Measurements from ENCODE around the gene PPP4R2. TPM values are rescaled to one million over a fixed set of nuclear protein-coding genes. Genes with fewer than 3 reads are reported as not detected.

Gene PPP4R2
- total and polyA plus RNA-seq, 2 donors (not counting 1 experiment from before 2014, with no cell fraction given) = 9.8 to 57.5 TPM

DNA sequence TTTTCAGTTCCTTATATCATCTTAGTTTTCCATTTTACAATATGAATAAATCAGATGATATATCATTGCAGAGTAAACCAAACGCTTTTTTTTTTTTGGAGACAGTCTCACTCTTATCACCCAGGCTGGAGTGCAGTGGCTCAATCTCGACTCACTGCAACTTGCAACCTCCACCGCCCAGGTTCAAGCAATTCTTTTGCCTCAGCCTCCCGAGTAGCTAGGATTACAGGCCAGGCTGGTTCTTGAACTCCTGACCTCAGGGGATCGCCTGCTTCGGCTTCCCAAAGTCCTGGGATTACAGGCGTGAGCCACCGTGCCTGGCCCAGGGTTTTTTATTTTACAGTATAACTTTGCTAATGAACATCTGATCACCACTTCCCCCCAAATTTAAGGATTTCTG is 59.0 kb downstream of the PPP4R2 start:
- Histone ChIP-seq H3K9me3 (ENCODE audit: control extremely low read depth in 1 of 3, control insufficient read depth in 2 of 3, insufficient read depth in 1 of 3, low read length in 2 of 3) (no peaks in the 10 kb centered on the region), H3K4me1 (ENCODE audit: control insufficient read depth in 2 of 2, insufficient read depth in 2 of 2, low read length in 2 of 2) (no peaks in the 10 kb centered on the region), H3K9ac (ENCODE audit: low read length) (no peak overlapping the region), H2AFZ (ENCODE audit: insufficient read depth, low read depth, low read length, poor library complexity, severe bottlenecking) (no peak overlapping the region), H3K4me3 (ENCODE audit: control extremely low read depth in 1 of 5, extremely low read depth in 1 of 5, insufficient read depth in 1 of 5, low read depth in 2 of 5, low read length in 4 of 5) (no peak overlapping the region), H3K79me2 (ENCODE audit: control insufficient read depth, insufficient read depth, low read length) (peaks cover 4% of the 10 kb centered on the region), H3K4me2 (replicated peaks; ENCODE audit: low read depth, low read length, poor library complexity, severe bottlenecking) (no peak overlapping the region), H4K20me1 (ENCODE audit: control insufficient read depth, insufficient read depth, low read length, poor library complexity, severe bottlenecking) (peaks cover 44% of the 10 kb centered on the region), H3K36me3 (replicated peaks in 1 of 2; ENCODE audit: control extremely low read depth in 1 of 2, control insufficient read depth in 1 of 2, extremely low read depth in 1 of 2, insufficient read depth in 2 of 2, low read length in 1 of 2) (peaks cover 3 to 5% of the 10 kb centered on the region in 2 experiments), H3K27me3 (replicated peaks in 1 of 4; ENCODE audit: control extremely low read depth in 1 of 4, control insufficient read depth in 3 of 4, insufficient read depth in 4 of 4, low read length in 3 of 4) (no peaks in the 10 kb centered on the region), H3K27ac (ENCODE audit: low read length in 2 of 2) (no peak overlapping the region)
- Mint-ChIP-seq H3K9me3 (ENCODE audit: insufficient read depth) (no peaks in the 10 kb centered on the region), H3K4me1 (peaks cover 4% of the 10 kb centered on the region), H3K27me3 (no peaks in the 10 kb centered on the region), H3K27ac (no peak overlapping the region), H3K4me3 (no peak overlapping the region)
- ChIA-PET POLR2A (no interaction called here), CTCF (interaction anchor here (0.9 to 4.9 kb wide), 15 partner anchors 9 to 1344 kb away, joined by 3 to 105 read pairs (median 6); no protein-coding TSS in a partner anchor)
- TF ChIP-seq EZH2 (IDR thresholded peaks at IDR 0.05; ENCODE audit: borderline replicate concordance, insufficient read depth, low read depth, low read length, poor library complexity, severe bottlenecking) (no peak), CTCF (IDR thresholded peaks at IDR 0.05) (no peak)
- intact Hi-C loops (cut with micrococcal nuclease) = loop anchor here (5.0 to 10.0 kb wide), 2 partner anchors 203 to 1341 kb away; no protein-coding TSS in a partner anchor
- DNase-seq (no peak), ATAC-seq (ENCODE audit: low read depth) (no peak)
- 93% methylated on average over 6 of the region's 8 CpGs for WGBS (ENCODE audit: insufficient coverage)

DNA sequence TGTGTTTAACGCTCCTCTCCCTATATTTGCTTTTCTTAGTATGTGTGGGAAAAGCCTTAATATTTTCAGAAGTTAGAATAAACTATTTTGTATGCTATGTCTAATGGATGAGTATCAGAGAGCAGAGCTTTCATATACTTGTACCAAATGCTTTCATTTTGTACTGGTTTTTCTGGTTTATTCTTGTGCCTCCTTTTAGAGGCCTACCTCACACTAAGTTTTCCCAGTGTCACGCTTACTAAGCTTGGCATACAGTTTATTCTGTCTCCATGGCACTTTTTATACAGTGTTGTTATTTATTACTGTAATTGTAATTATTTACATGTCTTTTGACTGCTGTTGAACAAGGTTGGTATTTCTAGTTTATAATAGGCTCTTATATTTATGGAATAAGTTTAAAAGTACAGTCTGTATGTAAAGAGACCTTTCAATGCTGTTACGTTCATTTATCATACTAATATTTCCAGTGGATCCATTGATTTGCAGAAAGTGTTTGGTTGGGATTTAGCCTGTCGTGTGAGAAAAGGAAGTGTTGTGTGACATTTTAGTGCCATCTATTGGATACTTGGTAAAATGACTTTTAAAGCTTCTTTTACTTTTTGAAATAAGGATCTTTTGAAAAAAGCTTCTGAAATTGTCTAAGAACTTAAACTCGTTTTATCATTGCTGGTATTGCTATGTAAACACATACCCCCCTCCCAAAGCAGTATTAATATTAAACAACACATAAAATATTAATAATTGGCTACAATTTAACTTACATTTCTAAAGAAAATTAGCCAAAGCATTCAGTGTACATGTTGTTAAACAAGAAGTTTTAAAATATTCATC is 59.6 kb downstream of the PPP4R2 start:
- Mint-ChIP-seq H3K27me3 (no peaks in the 10 kb centered on the region), H3K27ac (no peak overlapping the region), H3K9me3 (ENCODE audit: insufficient read depth) (no peaks in the 10 kb centered on the region), H3K4me1 (peaks cover 4% of the 10 kb centered on the region), H3K4me3 (no peak overlapping the region)
- ChIA-PET POLR2A (no interaction called here), CTCF (interaction anchor here (0.5 to 4.9 kb wide), 28 partner anchors 8 to 1345 kb away, joined by 3 to 105 read pairs (median 4); no protein-coding TSS in a partner anchor)
- H3K9ac ChIP-seq (ENCODE audit: low read length) = no peak overlapping the region
- H3K9me3 ChIP-seq (ENCODE audit: control extremely low read depth in 1 of 3, control insufficient read depth in 2 of 3, insufficient read depth in 1 of 3, low read length in 2 of 3) = no peaks in the 10 kb centered on the region
- DNase-seq = peak; percentile 31
- H3K4me3 ChIP-seq (ENCODE audit: control extremely low read depth in 1 of 5, extremely low read depth in 1 of 5, insufficient read depth in 1 of 5, low read depth in 2 of 5, low read length in 4 of 5) = no peak overlapping the region
- peaks cover 41% of the 10 kb centered on the region for H4K20me1 ChIP-seq (ENCODE audit: control insufficient read depth, insufficient read depth, low read length, poor library complexity, severe bottlenecking)
- no peak overlapping the region for H3K27ac ChIP-seq (ENCODE audit: low read length in 2 of 2)
- H3K4me2 ChIP-seq (replicated peaks; ENCODE audit: low read depth, low read length, poor library complexity, severe bottlenecking) = no peak overlapping the region
- no peak for ATAC-seq (ENCODE audit: low read depth)
- H3K27me3 ChIP-seq (replicated peaks in 1 of 4; ENCODE audit: control extremely low read depth in 1 of 4, control insufficient read depth in 3 of 4, insufficient read depth in 4 of 4, low read length in 3 of 4) = no peaks in the 10 kb centered on the region
- intact Hi-C loops (cut with micrococcal nuclease) = loop anchor here (5.0 to 10.0 kb wide), 2 partner anchors 204 to 1341 kb away; no protein-coding TSS in a partner anchor
- peaks cover 3 to 6% of the 10 kb centered on the region in 2 experiments for H3K36me3 ChIP-seq (replicated peaks in 1 of 2; ENCODE audit: control extremely low read depth in 1 of 2, control insufficient read depth in 1 of 2, extremely low read depth in 1 of 2, insufficient read depth in 2 of 2, low read length in 1 of 2)
- no peak overlapping the region for H2AFZ ChIP-seq (ENCODE audit: insufficient read depth, low read depth, low read length, poor library complexity, severe bottlenecking)
- no CpG with 5 or more reads among the region's 5 CpGs for WGBS (ENCODE audit: insufficient coverage)
- no peaks in the 10 kb centered on the region for H3K79me2 ChIP-seq (ENCODE audit: control insufficient read depth, insufficient read depth, low read length)
- H3K4me1 ChIP-seq (ENCODE audit: control insufficient read depth in 2 of 2, insufficient read depth in 2 of 2, low read length in 2 of 2) = no peaks in the 10 kb centered on the region
- peak; percentile 83 for TF ChIP-seq CTCF (IDR thresholded peaks at IDR 0.05)
- no peak for TF ChIP-seq EZH2 (IDR thresholded peaks at IDR 0.05; ENCODE audit: borderline replicate concordance, insufficient read depth, low read depth, low read length, poor library complexity, severe bottlenecking)
